DND-41 (cell line): Measurements from ENCODE around the gene IGSF8.

Experiments
- CTCF ChIP-seq: IDR thresholded peaks from 2 replicates; pipeline ENCODE4 v1.5.1; 2012; ENCODE audit warnings: borderline replicate concordance, low read length, moderate library complexity, mild to moderate bottlenecking; ENCODE audit not compliant: poor library complexity, severe bottlenecking; ENCODE audit errors: extremely low read depth
- EZH2 ChIP-seq: IDR thresholded peaks from 3 replicates; pipeline ENCODE4 v1.6.1; 2012; ENCODE audit warnings: borderline replicate concordance, low read depth, mild to moderate bottlenecking, moderate library complexity, low read length, inconsistent platforms; ENCODE audit not compliant: severe bottlenecking

- TF ChIP-seq CTCF (peak; percentile 62), EZH2 (no peak)
These were observed 14.2 kb downstream of the IGSF8 start for GRCh38 chr1:160083968-160084770.
